Cerebellar nuclear complex (tissue), 1 donor: Measurements from ENCODE around the gene TLX1.

Experiments
- DNase-seq, 2 experiments: peaks; one replicate each; lab custom pipeline; 2025; lab: John Stamatoyannopoulos, UW

TLX1 gene

DNA sequence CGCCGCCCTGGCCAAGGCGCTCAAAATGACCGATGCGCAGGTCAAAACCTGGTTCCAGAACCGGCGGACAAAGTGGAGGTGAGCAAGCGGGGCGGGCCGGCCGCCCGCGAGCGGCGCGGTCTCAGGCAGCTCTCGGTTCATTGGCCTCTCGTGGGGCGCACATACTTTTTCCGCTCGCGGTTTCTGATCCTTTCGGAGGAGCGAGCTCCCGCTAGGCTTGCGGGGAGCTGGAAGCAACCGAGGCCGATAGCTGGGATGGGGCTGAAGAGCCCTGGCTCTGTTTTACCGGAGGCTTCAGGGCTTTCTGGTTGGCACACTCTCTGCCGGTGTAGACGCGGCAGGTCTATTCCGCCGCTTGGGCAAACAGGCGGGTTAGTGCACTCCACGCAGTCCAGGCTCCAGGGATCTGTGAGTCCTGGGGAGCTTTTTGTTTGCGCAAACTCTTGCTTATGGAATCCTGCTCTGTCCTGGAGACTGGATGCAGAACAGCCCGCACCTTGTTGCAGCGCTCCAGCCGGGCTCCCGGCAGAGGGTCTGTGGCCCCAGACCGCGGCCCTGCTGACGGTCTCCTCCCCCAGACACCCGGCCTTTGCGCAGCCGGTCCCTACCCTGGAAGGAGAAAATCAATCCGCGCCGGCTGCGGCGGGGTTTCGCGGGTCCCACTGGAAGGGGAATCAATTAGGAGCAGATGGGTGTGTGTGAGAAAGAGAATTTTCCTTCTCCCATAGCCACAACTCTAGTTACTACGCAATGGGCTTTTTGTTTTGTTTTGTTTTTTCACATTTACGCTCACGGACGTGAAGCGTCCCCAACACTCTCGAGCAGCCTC lies 3.4 kb downstream of the TLX1 start:
- no peak for DNase-seq

- DNase-seq = no peak
Observed at GRCh38 chr10:101135141-101136006, 4.3 kb downstream of the TLX1 start.

GRCh38 chr10:101136007-101136707 lies 5.1 kb downstream of the TLX1 start:
- no peak for DNase-seq

DNA sequence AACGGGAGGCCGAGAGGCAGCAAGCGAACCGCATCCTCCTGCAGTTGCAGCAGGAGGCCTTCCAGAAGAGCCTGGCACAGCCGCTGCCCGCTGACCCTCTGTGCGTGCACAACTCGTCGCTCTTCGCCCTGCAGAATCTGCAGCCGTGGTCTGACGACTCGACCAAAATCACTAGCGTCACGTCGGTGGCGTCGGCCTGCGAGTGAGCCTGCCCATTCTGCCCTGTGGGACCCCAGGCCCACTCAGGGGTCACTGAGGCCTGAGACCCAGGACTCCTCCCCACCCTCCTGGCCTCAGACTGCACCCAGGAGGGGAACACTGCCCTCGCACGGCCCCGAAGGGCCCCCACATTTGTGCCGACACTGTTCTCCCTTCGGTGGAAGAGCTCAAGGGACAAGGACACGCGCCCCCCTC lies 5.6 kb downstream of the TLX1 start:
- DNase-seq = no peak

GRCh38 chr10:101137271-101137670 lies 6.2 kb downstream of the TLX1 start:
- DNase-seq = no peak

GRCh38 chr10:101138788-101139420 lies 7.8 kb downstream of the TLX1 start:
- no peak for DNase-seq

GRCh38 chr10:101139421-101139911 lies 8.4 kb downstream of the TLX1 start:
- DNase-seq = no peak

GRCh38 chr10:101140084-101140949 lies 9.2 kb downstream of the TLX1 start:
- DNase-seq = no peak

DNA sequence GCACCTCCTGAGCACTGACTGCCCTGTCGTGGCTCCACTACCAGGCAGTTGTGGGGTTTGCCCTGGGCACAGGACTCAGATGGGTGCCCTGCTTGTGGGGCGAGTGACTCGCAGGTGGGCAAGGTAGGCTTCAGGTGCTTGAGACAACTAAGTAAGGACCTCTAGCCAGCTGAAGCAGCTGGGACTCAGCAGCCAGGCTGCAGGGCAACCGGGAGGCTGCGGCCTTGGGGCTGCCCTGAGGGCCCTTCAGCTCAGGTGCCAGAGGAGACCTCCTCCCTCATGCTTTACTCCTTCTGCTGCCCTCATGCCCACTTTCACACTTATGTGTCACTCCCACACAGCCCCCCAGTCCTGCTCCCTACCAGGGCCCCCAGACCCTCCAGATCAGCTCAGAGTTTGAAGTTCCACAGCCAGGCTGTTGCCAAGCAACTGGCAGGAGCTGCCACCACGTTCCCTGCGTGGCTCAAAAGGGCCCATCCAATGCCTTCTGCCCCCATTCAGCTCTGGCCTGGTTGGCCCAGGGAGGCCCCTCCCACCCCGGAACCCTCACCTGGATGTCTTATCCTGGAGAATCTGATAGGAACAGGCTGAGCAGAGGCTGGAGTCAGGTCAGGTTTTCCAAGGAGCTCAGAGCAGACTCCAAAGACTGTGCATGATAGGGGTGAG lies 10.0 kb downstream of the TLX1 start:
- DNase-seq = no peak

DNA sequence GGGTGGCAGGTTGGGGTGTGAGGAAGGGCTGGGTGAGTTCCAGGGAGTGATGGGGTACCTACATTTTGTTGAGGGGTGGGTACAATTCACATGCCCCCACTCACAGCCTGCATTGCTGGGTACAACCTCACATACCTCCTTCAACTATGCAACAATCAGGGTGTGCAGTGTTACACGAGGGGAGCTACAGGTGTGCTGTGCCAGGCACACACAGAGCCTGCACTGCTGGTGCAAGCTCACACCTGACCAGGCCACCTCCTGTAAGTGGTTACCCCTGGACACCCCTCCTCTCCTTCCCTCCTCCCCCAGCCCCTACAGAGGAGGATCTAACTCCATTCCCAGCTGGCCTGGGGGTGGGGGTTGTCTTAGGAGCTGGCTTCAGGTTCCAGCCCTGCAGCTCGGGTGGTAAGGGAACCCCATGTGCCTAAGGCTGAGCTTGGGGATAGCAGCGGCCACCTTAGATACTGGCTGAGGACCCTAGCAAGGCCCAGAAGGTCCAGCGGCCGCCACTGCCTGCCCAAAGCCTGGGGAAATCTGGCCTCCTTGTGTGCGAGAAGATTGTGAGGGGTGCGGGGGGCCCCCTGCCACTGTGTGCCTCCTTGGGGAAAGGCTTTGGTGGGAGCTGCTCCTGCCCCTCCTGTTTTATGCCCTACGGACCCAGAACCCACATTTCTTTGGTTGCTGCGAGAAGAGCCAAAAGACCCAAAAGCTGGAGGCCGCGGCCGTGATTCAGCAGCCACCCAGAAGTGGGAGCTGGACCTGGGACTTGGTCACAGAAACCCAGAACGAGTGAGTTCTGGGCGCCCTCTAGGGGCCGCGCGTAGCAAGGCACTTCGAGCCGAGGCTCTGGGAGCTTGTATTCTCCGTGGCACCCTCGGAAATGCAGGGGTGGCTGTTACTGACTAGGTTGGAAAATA lies 10.8 kb downstream of the TLX1 start:
- DNase-seq = peak in 1 of 2 experiments; percentile 30

DNA sequence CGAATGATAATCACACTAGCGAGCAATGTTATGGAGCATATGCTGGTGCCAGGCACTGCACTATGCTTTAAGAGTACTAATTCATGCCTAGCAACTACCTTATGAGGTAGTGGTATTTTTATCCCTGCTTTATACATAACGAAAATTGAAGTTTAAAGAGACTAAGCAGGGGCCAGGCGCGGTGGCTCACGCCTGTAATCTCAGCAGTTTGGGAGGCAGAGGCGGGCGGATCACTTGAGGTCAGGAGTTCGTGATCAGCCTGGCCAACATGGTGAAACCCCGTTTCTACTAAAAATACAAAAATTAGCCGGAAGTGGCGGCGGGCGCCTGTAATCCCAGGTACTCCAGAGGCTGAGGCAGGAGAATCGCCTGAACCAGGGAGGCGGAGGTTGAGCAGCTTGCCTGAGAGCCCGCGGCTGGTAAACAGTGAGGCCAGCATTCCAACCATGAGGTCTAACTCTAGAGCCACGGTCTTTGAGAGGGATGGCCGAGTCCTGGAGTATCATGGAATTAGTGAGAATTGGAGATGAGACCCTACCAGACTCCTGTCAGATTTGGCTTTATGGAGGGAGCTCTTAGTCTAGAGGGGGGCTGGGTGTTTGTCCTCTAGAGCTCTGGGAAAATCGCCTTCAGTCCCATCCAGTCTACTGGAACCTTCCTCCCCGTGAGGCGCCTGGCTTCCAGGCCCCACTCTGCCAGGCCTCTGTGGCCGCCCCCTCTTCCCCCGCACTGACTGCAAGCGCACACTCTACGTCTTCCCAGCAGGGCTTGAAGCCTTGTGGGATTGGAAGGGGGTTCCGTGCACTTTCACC lies 11.6 kb downstream of the TLX1 start:
- no peak for DNase-seq

GRCh38 chr10:101143345-101143630 lies 12.2 kb downstream of the TLX1 start:
- no peak for DNase-seq

DNA sequence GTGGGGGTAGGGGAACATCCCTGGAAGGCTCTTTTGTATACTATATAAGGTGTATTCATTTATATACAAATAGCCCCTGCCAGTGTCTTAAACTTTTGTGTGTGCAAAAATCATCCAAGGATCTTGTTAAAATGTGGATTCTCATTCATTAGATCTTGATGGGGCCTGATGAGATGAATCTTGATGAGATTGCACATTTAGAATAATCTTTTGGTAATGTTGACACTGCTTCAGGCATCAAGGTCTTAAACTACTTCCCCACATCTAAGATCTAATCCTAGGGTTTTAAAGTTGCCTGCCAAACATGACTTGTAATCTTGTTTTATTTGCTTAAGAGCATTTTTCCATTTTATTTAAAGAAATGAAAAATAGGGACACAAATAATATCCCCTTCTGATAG lies 13.0 kb downstream of the TLX1 start:
- DNase-seq = no peak

DNA sequence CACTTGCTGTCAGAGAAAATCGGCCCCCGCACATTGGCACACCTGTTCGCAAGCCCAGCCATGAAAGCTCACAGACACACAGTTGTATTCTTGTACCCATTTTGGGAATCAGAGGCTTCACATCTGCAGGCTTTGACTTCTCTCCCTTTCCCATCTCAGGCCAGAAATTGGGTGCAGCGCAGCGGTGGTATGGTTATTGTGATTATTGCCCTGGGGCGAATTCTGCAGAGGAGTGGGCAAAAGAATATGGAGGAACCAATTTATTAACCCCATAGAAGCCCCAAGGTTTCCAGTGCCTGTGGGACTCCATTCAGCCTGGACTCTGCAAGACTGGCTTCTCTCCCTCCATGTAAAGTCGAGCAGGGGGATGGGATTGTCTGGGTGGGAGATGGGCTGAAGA lies 14.0 kb downstream of the TLX1 start:
- no peak for DNase-seq

DNA sequence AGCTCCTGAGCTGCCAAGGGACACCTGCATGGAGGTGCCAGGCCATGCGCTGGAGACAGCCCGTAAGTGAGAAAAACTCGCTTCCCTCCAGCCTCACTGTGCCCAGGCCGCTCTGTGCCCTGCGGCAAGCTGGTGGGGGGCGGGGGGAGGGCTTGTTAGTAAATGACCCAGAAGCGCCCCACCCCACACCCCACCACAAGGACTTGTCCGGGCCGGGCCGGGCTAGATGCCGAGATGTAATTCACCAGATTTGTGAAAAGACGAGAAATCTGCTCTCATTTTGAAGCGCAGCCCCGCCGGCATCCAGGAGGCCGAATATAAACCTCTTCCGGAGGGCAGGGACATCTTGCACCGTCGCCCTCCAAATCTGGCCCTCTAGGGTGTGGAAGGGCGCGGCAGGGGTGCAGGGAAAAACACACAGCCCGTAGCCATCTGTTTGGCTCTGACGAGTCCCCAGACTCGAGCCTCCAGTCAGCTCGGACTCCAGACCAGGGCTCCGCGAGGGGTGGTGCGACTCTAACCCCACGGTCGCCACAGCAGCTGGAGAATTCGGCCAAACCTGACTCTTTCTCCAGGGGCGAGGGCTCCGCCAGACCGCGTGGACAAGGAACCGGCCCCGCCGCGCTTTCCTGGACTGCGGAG lies 14.8 kb downstream of the TLX1 start:
- no peak for DNase-seq

DNA sequence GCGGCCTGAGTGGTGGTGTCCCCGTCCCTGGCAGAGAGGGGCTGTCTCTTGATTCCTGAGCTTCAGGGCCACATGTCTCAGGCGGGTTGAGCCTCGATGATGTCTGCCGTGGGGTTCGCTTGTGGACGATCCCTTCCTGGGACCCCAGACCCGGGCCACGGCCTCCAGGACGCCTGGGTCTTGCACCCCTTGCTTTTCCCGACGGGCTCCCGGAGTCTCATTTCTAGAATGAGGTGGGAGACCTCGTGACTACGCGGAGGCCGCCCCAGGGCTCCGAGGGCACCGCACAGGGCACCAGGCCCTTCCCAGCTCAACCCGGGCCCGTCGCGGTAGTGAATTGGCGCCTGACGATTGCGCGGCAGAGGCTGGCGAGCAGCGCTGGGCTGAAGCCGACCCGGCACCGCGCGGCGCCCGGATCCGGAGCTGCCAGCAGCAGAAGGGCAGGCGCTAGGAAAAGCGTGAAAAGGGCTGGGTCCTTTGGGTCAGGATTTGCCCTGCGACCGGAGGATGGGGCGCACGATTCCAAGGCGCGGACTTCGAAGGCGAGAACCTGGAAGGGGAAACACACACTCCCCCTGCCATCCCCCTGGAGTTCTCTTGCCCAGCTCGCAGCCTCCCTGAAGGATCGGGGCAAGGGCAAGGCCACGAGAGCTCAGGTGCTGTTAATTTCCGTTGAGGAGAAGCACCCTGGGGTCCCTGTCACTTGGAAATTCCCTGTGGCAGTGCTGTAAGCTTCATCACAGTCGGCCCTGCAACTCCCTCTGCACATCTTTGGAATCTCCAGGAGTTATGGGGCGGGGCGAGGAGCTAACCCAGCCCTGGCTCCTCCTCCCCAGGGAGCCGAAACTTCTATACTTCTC lies 15.5 kb downstream of the TLX1 start:
- DNase-seq = no peak

GRCh38 chr10:101151395-101151794 lies 20.3 kb downstream of the TLX1 start:
- DNase-seq = no peak
